ENCODE data around the gene VSIG4.

Gene VSIG4

DNA sequence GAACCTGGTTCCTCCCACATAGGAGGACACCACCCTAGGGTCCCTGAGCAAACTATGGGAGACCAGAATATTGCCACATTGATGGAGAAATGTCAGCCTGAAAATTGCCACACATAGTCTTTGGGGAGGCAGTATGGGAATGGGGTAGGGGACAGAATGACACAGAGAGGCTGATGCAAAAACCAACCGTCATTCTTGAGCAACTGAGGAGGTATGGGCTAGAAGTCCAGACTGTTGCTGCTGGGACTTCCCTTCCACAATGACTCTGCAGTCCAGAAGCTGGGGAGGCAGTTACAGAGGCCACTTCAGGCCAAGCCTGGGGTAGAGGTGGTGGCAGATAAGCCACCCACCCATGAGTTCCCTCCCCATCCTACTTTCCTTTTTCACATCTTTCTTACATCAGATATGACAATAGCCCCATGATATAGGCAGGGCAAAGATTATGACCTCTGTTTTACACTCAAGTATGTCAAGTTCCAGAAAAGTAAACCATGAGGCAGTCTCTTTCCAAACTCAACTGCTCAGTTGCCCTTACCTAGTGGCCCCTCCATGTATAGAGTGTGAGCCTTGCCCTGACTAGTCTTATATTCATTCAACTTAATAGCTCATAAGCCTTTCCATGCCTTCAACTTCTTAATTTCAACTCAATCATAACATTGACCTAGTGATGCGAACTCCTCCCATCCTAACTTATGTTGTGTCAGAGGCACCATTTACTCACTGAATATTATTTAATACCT, 41.7 kb downstream of the VSIG4 start:
- ATAC-seq (ENCODE audit: insufficient read depth, low read depth) (no peak), DNase-seq (no peak)
- H3K4me3 ChIP-seq (ENCODE audit: low read depth in 1 of 2, low read length in 2 of 2) = no peak overlapping the region
- H3K9me3 ChIP-seq (ENCODE audit: insufficient read depth, low read length, severe bottlenecking) = no peaks in the 10 kb centered on the region
- TF ChIP-seq, protein P1, sequence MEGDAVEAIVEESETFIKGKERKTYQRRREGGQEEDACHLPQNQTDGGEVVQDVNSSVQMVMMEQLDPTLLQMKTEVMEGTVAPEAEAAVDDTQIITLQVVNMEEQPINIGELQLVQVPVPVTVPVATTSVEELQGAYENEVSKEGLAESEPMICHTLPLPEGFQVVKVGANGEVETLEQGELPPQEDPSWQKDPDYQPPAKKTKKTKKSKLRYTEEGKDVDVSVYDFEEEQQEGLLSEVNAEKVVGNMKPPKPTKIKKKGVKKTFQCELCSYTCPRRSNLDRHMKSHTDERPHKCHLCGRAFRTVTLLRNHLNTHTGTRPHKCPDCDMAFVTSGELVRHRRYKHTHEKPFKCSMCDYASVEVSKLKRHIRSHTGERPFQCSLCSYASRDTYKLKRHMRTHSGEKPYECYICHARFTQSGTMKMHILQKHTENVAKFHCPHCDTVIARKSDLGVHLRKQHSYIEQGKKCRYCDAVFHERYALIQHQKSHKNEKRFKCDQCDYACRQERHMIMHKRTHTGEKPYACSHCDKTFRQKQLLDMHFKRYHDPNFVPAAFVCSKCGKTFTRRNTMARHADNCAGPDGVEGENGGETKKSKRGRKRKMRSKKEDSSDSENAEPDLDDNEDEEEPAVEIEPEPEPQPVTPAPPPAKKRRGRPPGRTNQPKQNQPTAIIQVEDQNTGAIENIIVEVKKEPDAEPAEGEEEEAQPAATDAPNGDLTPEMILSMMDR (IDR thresholded peaks at IDR 0.05; ENCODE audit: borderline replicate concordance, extremely low read depth, low read length, poor library complexity, severe bottlenecking) = no peak
- no peak for TF ChIP-seq EZH2 (IDR thresholded peaks at IDR 0.05; ENCODE audit: borderline replicate concordance, low read depth, low read length, severe bottlenecking)
- peaks cover 39% of the 10 kb centered on the region for H3K4me1 ChIP-seq (ENCODE audit: insufficient read depth, low read length)
- H3K4me2 ChIP-seq (ENCODE audit: insufficient read depth, low read length) = no peak overlapping the region
- no peaks in the 10 kb centered on the region for H4K20me1 ChIP-seq (ENCODE audit: insufficient read depth, low read length)
- no peak overlapping the region for H3K9ac ChIP-seq (ENCODE audit: low read depth, low read length)
- no peaks in the 10 kb centered on the region for H3K79me2 ChIP-seq (ENCODE audit: insufficient read depth, low read length)
- H2AFZ ChIP-seq (ENCODE audit: low read depth, low read length) = no peak overlapping the region
- H3K27ac ChIP-seq (ENCODE audit: low read length) = no peak overlapping the region
- H3K36me3 ChIP-seq (ENCODE audit: insufficient read depth, low read length) = no peaks in the 10 kb centered on the region
- no peaks in the 10 kb centered on the region for H3K27me3 ChIP-seq (ENCODE audit: insufficient read depth, low read length, poor library complexity)

DNA sequence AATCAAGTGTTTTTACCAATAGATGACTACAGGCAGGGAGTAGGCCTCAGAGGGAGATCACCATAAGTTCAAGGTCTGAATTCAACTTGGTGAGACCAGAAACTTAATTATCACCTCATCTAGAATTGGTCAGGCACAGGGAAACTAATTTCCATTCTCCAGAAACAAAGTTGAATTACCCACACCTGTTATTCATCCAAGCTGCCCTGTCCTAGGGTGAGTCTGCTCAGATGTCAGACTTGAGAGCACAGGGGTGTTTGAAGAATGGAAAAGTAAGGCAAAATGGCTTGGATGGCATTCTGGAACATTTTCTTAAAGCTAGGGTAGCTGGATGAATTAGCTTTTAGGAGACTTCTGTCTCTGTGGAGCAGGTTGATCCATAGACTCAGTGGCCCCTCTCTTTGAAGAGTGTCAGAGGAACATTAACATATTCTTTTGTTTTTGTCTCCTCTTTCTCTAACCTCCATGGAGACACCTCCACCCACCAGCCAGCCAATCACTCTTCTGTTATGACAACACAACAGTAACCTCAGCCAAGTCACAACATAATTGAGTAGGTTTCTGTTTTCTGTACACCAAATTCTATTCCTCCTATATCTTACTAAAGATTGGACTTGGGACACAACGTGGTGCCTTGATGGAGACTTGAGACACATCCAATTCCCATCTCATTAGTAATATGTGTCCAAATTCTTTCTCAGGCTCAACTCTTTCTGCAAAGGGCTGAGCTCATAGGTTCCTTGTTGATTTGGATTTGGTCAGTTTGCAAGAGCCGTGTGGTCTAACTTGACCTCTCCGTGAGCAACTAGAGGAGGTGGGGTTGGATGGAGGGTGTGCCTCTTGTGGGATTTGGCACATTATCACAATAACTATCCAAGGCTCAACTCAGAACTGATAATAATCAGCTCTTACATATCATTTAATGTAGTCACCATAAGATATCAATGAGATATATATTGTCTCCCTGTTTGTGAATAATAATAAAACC, 45.1 kb downstream of the VSIG4 start:
- no peaks in the 10 kb centered on the region for H3K27me3 ChIP-seq (ENCODE audit: insufficient read depth, low read length, poor library complexity)

DNA sequence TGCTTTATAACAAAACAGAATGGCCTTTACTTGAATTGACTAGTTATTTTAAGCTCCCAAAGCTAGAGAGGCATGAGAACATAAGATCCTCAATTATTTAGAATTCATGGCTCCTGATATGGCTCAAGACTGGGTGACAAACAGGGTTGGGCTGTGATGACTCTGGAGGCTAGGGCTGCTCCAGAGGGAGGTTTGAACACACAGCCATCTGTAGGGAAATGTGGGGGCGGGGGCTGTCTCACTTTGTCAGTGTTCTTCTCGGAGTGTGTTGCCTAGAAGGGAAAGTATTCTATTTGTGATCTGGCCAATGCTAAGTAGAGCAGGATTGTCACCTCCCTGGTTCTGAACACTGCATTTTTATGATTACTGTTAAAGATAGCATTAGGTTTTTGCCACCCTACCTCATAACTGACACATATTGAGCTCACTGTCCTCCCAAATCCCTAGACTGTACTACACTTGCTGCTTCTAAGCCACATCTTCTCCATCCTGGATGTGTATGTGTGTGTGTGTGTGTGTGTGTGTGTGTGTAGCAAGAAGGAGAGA, 45.9 kb downstream of the VSIG4 start:
- no peaks in the 10 kb centered on the region for H3K27me3 ChIP-seq (ENCODE audit: insufficient read depth, low read length, poor library complexity)
- H2AFZ ChIP-seq (ENCODE audit: low read depth, low read length) = no peak overlapping the region
- H3K9me3 ChIP-seq (ENCODE audit: insufficient read depth, low read length, severe bottlenecking) = no peaks in the 10 kb centered on the region
- H3K4me3 ChIP-seq (ENCODE audit: low read depth in 1 of 2, low read length in 2 of 2) = no peak overlapping the region
- no peaks in the 10 kb centered on the region for H4K20me1 ChIP-seq (ENCODE audit: insufficient read depth, low read length)
- TF ChIP-seq, protein P1 (IDR thresholded peaks at IDR 0.05; ENCODE audit: borderline replicate concordance, extremely low read depth, low read length, poor library complexity, severe bottlenecking) = no peak
- TF ChIP-seq EZH2 (IDR thresholded peaks at IDR 0.05; ENCODE audit: borderline replicate concordance, low read depth, low read length, severe bottlenecking) = no peak
- no peak overlapping the region for H3K27ac ChIP-seq (ENCODE audit: low read length)
- H3K4me1 ChIP-seq (ENCODE audit: insufficient read depth, low read length) = no peaks in the 10 kb centered on the region
- H3K9ac ChIP-seq (ENCODE audit: low read depth, low read length) = no peak overlapping the region
- ATAC-seq (ENCODE audit: insufficient read depth, low read depth) (no peak), DNase-seq (no peak)
- H3K4me2 ChIP-seq (ENCODE audit: insufficient read depth, low read length) = no peak overlapping the region
- no peaks in the 10 kb centered on the region for H3K79me2 ChIP-seq (ENCODE audit: insufficient read depth, low read length)
- no peaks in the 10 kb centered on the region for H3K36me3 ChIP-seq (ENCODE audit: insufficient read depth, low read length)

More for the DNA sequence above, 45.1 kb downstream of the VSIG4 start:
- ATAC-seq (ENCODE audit: insufficient read depth, low read depth) (no peak), DNase-seq (no peak)
- H3K4me3 ChIP-seq (ENCODE audit: low read depth in 1 of 2, low read length in 2 of 2) = no peak overlapping the region
- no peak overlapping the region for H2AFZ ChIP-seq (ENCODE audit: low read depth, low read length)
- H3K9ac ChIP-seq (ENCODE audit: low read depth, low read length) = no peak overlapping the region
- no peaks in the 10 kb centered on the region for H3K79me2 ChIP-seq (ENCODE audit: insufficient read depth, low read length)
- no peaks in the 10 kb centered on the region for H3K36me3 ChIP-seq (ENCODE audit: insufficient read depth, low read length)
- H3K27ac ChIP-seq (ENCODE audit: low read length) = no peak overlapping the region
- TF ChIP-seq, protein P1 (IDR thresholded peaks at IDR 0.05; ENCODE audit: borderline replicate concordance, extremely low read depth, low read length, poor library complexity, severe bottlenecking) = no peak
- TF ChIP-seq EZH2 (IDR thresholded peaks at IDR 0.05; ENCODE audit: borderline replicate concordance, low read depth, low read length, severe bottlenecking) = no peak
- peaks cover 7% of the 10 kb centered on the region for H3K4me1 ChIP-seq (ENCODE audit: insufficient read depth, low read length)
- no peaks in the 10 kb centered on the region for H3K9me3 ChIP-seq (ENCODE audit: insufficient read depth, low read length, severe bottlenecking)
- no peak overlapping the region for H3K4me2 ChIP-seq (ENCODE audit: insufficient read depth, low read length)
- no peaks in the 10 kb centered on the region for H4K20me1 ChIP-seq (ENCODE audit: insufficient read depth, low read length)
